Adipose tissue (tissue), 3 donors: ENCODE results near the gene RGL4. TPM values are rescaled to one million over a fixed set of nuclear protein-coding genes. Genes with fewer than 3 reads are reported as not detected.

Experiments
- H3K27ac ChIP-seq: one replicate; pipeline ENCODE4 v1.5.1; 2013; ENCODE audit warnings: low read depth, low read length
- WGBS, 3 donors: extraction: QIAGEN DNeasy Blood & Tissue Kit; methylation state at CpG; one replicate each; pipeline ENCODE4 v1.1.7; 2013; 5-methylcytosine and 5-hydroxymethylcytosine counted together
- polyA plus RNA-seq, 3 donors: library from polyadenylated mRNA; stranded (reverse); fragments of 200-250 nt; gene quantifications; one replicate each; pipeline ENCODE4 v1.2.3, GENCODE V29; 2013
- donor health status: healthy with polysubstance abuse.
- donor health status: Bipolar disorder and iron deficiency.
- donor health status: healthy.

The RGL4 gene
- polyA plus RNA-seq, 3 donors: 0.40 to 13.9 (median 9.5) TPM

DNA sequence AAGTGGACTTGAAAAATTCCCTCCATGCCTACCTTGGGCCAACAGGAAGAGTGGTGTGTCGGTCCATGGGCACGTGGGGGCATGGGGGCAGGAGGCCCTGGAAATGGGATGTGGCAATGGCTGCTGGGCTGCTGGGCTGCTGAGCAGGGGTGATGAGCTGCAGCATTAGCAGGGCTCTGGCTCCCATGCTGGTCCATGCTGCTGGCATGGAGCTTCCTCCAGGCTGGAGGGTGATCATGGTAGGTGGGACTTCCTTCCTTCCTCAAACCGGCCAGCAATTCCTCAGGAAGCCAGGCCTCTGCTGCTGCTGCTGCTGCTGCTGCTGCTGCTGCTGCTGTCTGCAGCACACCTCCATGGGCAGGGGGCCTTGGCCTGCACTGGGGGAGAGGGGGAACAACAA is 4.3 kb downstream of the RGL4 start:
- 49 to 87% (median 61%) methylated on average over 3 of the region's 3 CpGs for WGBS, 3 donors
- H3K27ac ChIP-seq: no peak overlapping the region

DNA sequence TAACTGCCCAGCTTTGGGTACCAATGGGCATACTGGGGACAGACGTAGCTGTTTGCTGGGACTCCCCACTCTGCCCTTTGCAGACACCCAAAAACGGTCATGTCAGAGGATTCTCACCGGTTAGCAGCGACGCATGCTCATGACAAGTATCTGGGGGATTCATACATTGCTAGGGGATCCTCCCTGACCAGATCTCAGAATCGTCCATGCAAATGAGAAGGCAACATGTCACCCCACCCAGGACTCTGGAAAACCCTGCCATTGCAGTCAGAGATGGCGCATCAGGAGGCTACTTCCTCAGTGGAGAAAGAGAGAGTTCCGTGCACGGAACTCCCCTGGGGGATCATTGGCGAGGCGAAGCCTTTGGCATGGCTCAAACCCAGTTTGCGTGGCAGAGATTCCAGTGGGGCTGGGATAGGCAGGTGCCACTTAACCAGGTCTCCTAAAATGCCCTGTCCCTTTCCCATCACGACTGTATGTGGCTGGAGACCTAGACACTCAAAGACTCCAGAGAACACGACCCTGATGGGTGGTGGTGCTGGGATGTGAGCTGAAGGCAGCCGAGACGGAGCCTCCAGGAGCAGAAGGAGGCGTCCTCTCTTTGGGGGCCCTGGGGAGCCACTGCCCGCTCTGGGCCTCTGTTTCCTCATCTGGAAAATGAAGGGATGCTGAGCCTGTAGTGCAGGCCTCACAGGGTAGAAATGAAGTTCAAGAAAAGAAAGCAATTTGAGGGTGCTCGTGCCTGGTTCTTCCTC is 4.9 kb downstream of the RGL4 start:
- 76 to 89% (median 77%) methylated on average over 19 of the region's 19 CpGs for WGBS, 3 donors
- peak overlapping the region; percentile 3 for H3K27ac ChIP-seq

DNA sequence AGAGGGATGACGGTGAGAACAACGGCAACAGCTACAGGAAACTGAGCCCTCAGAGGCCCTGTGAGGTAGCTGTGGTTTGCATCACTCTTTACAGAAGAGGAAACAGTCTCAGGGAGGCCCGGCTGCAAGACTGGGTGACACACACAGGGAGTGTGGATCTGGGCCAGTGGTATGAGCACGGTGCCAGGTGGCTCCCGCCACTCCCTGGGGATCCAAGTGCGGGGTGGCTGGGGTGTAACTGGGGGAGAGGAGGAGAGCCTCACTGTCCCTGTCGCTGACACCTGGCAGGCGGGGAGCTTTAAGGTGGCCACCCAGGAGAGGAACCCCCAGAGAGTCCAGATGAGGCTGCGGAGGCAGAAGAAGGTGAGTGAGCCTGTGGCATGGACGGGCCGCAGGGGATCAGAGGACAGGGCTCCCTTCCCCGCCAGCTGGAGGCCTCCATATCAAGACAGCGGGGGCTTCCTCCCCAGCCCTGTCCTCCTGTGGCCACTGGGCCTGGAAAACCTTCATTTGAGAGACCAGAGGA is 5.6 kb downstream of the RGL4 start:
- WGBS, 3 donors: 51 to 85% (median 58%) methylated on average over 13 of the region's 13 CpGs
- H3K27ac ChIP-seq: no peak overlapping the region

DNA sequence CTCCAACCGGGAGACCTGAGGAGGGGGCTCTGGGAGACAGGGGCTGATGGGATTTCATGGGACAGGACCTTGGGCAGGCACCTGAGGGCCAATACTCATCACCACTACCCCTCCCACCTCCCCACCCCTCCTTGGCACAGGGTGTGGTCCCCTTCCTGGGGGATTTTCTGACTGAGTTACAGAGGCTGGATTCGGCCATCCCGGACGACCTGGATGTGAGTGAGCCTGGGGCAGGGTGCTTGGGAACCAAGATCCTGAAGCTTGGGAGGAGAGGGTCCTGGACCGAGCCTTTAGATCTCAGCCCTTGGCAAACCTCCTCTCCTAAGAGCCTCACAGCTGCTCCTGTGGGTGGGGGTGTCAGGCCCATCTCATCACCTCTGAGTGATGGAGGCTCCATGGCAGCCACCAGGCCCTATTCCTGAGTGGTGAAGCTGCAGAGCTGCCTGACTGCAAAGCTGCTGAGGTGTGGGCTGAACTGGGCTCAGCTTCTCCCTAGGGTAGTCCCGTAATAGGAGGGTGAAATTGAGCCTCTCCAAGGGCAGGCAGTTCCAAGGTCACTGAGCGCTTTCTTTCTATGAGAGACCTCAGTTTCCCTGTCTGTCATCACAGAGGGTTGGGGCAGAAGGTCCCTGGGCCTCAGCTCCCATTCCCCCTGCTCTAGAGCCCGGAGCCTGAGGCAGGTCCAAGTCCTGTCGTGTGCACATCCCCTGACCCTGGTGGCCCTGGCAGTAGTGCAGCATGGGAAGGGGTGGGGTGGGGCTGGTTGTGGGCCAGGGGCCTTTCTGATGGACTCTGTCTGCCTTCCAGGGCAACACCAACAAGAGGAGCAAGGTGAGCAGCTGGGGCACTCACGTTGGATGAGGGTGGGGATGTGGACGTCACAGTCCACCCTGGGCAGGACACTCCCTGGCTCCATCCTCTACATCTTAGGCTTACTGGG is 6.5 kb downstream of the RGL4 start:
- H3K27ac ChIP-seq: no peak overlapping the region
- WGBS, 3 donors: 74 to 94% (median 76%) methylated on average over 11 of the region's 11 CpGs

DNA sequence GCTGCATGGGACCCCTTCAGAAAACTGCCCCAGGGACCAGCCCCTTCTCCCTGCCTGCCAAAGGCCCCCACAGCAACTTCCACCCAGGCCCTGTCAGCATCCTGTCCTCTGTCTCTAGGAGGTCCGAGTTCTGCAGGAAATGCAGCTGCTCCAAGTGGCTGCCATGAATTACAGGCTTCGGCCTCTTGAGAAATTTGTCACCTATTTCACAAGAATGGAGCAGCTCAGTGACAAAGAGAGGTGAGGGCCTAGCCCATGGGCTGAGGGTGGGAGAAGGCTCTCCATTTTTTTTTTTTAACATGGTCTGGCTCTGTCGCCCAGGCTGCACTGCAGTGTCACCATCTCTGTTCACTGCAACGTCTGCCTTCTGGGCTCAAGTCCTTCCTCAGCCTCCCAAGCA is 7.3 kb downstream of the RGL4 start:
- WGBS, 3 donors: 51 to 84% (median 51%) methylated on average over 4 of the region's 4 CpGs
- H3K27ac ChIP-seq: no peak overlapping the region

DNA sequence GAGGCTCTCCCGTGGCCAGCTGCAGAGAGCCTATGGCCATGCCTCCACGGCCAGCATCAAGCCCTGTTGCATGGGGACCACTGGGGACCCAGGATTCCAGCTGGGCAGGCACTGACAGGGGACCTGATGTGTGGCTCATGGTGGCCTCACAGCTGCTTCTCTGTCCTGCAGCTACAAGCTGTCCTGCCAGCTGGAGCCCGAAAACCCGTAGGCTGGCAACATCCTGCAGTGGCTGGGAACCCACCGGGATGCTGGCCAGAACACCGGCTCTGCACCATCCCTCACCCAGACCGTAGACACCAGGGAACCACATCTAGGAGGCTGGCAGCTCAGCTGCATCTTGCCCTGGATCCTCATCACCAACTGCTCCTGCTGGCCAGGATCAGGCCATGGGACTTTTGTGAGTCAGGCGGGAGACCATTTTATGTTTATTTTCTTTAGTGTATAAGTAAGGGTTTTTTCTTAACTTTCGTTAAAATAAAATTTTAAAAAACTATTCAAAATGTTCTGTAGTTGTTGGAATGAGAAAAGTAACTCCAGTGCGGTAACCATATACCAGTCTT is 7.9 kb downstream of the RGL4 start:
- no peak overlapping the region for H3K27ac ChIP-seq
- WGBS, 3 donors: 93 to 97% (median 96%) methylated on average over 10 of the region's 10 CpGs

DNA sequence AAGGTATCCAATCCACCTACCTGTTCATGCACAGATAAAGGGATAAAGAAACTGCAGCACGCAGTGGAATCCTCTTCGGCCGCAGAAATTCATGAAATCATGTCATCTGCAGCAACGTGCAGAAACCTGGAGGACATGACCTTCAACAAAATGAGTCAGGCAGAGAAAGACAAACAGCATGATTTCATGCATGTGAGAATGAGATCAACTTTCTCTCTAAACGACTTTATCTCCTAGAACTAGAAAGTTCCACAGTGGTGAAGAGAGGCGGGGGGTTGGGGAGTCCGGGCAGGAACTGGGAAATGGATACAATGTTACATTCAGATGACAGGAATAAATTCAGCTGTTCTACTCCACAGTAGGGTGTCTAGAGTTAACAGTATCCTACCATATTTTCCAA is 9.9 kb downstream of the RGL4 start:
- no peak overlapping the region for H3K27ac ChIP-seq
- WGBS, 3 donors: 56 to 90% (median 89%) methylated on average over 7 of the region's 7 CpGs

DNA sequence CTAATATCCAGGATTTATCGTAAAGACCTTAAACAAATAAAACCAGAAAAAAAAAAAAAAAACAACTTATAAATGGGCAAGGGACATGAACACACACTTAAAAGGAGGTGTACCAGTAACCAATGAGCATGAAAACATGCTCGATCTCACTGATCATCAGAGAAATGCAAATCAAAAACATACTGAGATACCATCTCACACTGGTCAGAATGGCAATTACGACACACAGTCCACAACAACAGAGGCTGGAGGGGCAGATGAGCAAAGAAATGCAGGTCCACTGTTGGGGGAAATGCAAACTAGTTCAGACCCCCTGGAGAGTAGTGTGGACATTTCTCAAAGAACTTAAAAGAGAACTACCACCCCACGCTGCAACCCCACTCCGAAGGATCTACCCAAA is 13.2 kb downstream of the RGL4 start:
- H3K27ac ChIP-seq: no peak overlapping the region
- 90 to 92% (median 91%) methylated on average over 5 of the region's 5 CpGs for WGBS, 3 donors

DNA sequence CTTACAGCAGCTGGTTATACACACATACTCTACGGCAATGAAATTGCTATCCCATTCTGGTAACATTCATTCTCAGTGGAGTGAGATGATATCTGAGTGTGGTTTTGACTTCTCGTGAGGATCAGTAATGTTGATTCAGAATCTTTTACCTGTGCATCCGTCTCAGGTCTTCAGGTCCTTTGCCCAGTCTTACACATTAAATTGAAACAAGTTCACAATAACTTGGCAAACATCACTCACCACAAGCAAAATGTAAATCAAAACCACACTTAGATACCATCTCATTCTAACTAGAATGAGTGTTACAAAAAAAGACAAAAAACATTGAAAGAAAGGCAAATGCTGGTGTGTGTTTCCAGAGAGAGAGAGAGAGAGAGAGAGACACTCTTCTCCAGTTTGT is 14.0 kb downstream of the RGL4 start:
- 88 to 92% (median 88%) methylated on average over 3 of the region's 3 CpGs for WGBS, 3 donors
- no peak overlapping the region for H3K27ac ChIP-seq

DNA sequence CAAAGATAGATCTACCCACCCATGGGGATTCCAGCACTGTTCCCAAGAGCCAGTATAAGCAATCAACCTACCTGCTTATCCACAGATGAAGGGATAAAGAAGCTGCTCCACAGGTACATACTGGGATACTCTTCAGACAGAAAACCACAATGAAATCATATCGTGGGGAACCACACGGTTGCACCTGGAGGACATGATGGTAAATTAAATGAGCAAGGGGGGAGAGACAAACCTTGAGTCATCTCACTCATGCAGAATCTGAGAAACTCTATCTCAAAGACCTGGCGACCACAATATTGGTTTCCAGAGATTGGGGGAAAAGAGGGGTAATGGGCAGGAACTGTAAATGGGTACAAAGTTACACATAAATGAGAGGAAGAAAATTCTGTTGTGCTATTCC is 14.5 kb downstream of the RGL4 start:
- 81 to 93% (median 84%) methylated on average over 3 of the region's 3 CpGs for WGBS, 3 donors

DNA sequence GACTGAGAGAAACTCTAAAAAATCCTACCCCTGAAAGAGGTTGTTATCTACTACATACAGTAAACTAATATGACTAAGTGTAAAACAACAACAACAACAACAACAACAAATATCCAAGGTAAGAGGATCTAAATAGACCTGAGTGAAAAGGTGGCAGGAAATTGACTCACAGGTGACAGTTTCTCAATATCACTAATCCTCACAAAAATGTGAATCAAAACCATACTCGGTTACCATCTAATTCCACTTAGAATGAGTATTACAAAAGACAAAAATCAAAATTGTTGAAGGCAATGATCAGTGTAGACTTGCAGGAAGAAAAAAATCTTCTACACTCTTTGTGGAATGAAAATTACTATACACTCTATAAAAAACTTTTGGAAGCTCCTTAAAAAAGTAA is 17.5 kb downstream of the RGL4 start:
- 76 to 90% (median 88%) methylated on average over 1 of the region's 1 CpG for WGBS, 3 donors
- H3K27ac ChIP-seq: no peak overlapping the region

More for the DNA sequence above, 14.5 kb downstream of the RGL4 start:
- no peak overlapping the region for H3K27ac ChIP-seq

DNA sequence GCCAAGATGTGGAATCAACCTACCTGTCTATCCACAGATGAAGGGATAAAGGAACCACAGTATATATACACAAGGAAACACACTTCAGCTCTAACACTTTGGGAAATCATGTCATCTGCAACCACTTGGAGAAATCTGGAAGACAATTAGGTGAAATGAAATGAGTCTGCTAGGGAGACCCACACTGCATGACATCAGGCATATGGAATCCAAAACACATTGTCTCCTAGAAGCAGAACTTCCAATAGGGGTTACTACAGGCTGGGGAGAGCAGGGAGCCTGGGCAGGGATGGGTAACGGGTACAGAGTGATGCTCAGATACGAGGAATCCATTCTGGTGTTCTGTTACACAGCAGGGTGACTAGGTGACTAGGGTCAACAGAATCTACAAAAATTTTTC is 18.3 kb downstream of the RGL4 start:
- 86 to 98% (median 94%) methylated on average over 2 of the region's 2 CpGs for WGBS, 3 donors
- H3K27ac ChIP-seq: no peak overlapping the region

DNA sequence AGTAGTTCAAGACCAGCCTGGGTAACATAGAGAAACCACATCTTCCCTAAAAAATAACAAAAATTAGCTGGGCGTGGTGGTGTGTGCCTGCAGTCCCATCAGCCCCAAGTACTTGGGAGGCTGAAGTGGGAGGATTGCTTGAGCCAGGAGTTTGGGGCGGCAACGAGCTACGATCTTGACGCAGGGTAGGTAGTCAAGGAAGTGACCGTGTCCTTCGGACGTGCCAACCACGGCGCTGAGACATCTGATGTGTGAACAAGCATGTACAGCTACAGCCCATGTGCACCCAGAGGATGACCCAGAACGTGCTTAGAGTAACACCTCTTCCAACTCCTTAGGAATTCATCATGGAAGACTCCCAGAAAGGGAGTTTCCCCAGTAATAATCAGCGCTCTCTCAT is 21.4 kb downstream of the RGL4 start:
- WGBS, 3 donors: 92 to 95% (median 94%) methylated on average over 12 of the region's 12 CpGs
- H3K27ac ChIP-seq: no peak overlapping the region

DNA sequence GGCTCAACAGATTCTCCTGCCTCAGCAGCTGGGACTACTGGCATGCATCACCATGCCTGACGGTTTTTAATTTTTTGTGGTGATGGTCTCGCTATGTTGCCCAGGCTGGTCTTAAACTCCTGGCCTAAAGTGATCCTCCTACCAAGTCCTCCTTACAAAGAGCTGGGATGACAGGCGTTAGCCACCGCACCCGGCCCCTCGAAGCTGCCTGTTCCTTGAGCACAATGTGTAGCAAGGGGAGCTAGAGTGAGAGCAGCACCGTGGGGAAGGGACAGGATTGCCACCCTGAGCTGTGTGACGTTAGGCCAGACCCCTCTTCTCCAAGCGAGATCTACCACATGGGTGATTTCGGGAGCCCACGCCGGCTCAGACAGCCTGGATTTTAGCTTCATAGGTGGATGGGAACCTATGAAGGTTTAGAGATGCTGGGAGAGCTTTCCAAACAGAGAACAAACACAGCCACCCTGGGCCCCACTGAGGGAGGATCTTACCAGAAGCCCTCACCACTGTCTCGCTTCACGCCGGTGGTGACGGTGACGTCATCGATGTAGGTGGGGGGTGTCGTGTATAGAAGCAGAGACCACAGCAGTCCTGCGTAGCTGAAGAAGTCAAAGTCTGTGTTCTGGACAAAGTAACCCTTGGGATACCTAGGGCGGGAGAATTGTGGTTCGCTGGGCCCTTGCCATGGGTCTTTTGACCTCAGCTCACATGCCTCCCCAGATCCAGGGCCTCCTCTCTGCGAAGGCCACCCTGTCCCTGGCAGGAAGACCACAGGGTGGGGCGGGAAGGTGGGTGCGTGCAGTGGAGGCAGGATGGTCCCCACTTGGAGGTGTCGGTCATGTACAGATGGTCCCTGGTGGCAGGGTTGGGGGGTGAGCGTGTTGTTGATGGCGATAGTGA is 23.1 kb downstream of the RGL4 start:
- no peak overlapping the region for H3K27ac ChIP-seq
- 90 to 96% (median 94%) methylated on average over 28 of the region's 28 CpGs for WGBS, 3 donors

DNA sequence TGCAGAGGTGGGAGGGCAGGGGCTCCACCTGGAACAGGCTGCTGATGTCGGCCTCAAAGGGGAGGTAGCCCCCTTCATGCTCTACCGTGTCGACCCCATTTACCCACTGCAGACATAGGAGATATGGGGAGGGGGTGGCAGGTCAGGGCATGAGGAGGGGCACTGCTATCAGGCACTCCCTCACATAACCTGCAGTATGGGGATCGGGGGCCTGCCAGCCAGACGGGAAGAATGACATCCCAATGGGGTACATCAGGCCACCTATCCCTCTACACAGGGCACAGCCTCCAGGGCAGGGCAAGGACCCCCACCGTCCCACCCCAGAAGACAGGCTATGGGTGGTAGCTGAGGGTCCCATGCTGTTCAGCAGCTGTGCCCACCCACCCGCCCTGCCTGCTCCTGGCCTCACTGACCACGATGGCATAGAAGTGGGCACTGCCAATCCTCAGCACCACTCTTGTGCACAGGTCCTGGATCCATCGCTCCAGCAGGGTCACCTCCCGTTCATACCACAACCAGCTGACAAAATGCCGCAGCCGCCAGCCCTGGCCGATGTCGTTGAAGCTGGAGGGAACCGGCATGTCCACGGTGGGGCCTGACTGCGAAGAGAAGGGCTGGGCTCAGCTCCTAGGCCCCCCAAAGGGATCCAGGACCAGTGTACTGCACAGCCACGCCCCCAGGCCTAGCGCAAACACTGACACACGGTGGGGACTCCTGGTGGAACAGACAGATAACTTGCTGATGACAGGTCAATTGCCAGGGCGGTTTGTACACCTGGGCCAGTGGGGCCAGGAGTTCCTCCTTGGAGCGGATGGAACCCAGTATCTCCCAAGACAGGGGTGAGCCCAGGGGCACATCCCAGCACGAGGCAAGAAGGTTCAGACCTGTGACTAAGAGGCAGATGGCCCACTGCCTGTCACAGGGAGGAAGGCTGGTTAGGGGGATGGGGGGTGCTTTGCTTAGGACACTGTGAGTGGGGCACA is 24.1 kb downstream of the RGL4 start:
- no peak overlapping the region for H3K27ac ChIP-seq
- WGBS, 3 donors: 89 to 91% (median 89%) methylated on average over 23 of the region's 23 CpGs

DNA sequence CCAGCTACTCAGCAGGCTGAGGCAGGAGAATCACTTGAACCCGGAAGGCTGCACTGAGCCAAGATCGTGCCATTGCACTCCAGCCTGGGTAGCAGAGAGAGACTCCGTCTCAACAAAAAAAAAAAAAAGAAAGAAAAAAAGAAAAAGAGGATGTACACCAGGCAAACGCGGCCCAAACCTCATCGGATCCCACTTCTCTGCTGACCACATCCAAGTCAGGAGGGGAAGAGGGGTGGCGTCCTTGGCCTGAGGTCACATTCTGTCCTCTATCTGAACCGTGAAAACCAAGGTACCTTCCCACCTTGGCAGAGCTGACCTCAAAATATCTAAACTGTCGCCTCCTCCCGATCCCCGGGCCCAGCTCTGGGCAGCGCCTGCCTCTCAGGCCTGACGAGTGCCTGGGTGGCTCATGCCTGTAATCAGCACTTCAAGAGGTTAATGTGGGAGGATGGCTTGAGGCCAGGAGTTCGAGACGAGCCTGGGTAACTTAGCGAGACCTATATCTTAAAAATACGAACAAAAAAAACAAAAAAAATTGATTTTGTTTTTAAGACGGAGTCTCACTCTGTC is 25.1 kb downstream of the RGL4 start:
- 59 to 76% (median 67%) methylated on average over 18 of the region's 18 CpGs for whole genome bisulfite sequencing, 3 donors
- H3K27ac ChIP-seq: no peak overlapping the region
